Testis (tissue), 3 donors: ENCODE results near the gene UGT2B7. TPM values are rescaled to one million over a fixed set of nuclear protein-coding genes. Genes with fewer than 3 reads are reported as not detected.
"Not testable (repeated sequence)": the region's sequence is repeated elsewhere in the genome, so short reads cannot be mapped to it uniquely, and the experiment has no call there.

ENCODE experiments used
- DNase-seq: peaks from one replicate; pipeline ENCODE4 v3.0.0-alpha.2; 2019
- H3K27ac ChIP-seq, 2 donors: fragments of 200-600 bp; sonication (generic); one replicate each; pipeline ENCODE4 v1.5.1; 2019
- H3K27me3 ChIP-seq: fragments of 200-600 bp; sonication (generic); one replicate; pipeline ENCODE4 v1.5.1; 2019
- H3K36me3 ChIP-seq: fragments of 200-600 bp; sonication (generic); one replicate; pipeline ENCODE4 v1.5.1; 2017; ENCODE audit warnings: low read depth; ENCODE audit errors: missing control alignments
- H3K4me1 ChIP-seq: fragments of 200-600 bp; sonication (generic); one replicate; pipeline ENCODE4 v1.5.1; 2019
- H3K4me3 ChIP-seq, 2 donors: fragments of 200-600 bp; sonication (generic); one replicate each; pipeline ENCODE4 v1.5.1; 2017 to 2019
- H3K9me3 ChIP-seq: fragments of 200-600 bp; sonication (generic); one replicate; pipeline ENCODE4 v1.5.1; 2017
- CTCF ChIP-seq, 3 experiments: fragments of 450-650 bp in 2 of 3; fragments of 200-600 bp in 1 of 3; sonication (generic) in 1 of 3; IDR thresholded peaks; one replicate each; pipeline ENCODE4 v1.5.1; 2016 to 2019; ENCODE audit warnings: antibody characterized with exemption in 3 of 3, mild to moderate bottlenecking in 2 of 3, moderate library complexity in 1 of 3
- POLR2A ChIP-seq: fragments of 450-650 bp; IDR thresholded peaks from one replicate; pipeline ENCODE4 v1.6.1; 2017; ENCODE audit warnings: antibody characterized with exemption, mild to moderate bottlenecking, moderate library complexity
- WGBS, 2 donors: methylation state at CpG; one replicate each; pipeline ENCODE4 v1.1.5; 2018; 5-methylcytosine and 5-hydroxymethylcytosine counted together
- intact Hi-C: fragments of 100-400 bp; cut with DNase I; formaldehyde crosslinking; loops from one replicate; pipeline ENCODE4 v1.15.1; 2023; ENCODE audit warnings: low total_unique reads
- polyA plus RNA-seq: library from polyadenylated mRNA; stranded (reverse); fragments of 350-450 nt; fragmentation: Illumina TruSeq; extraction: RNeasy Lipid Tissue Mini Kit (QIAGEN cat#74804); gene quantifications from one replicate; pipeline ENCODE4 v1.2.3, GENCODE V29; 2014; ENCODE audit warnings: low read depth, low replicate concordance; ENCODE audit not compliant: insufficient read depth
- total RNA-seq, 2 donors: library from RNA; depleted of rRNA; stranded (reverse); fragments of >200 nt; gene quantifications; one replicate each; pipeline ENCODE4 v1.2.3, GENCODE V29; 2016

UGT2B7 gene
- total and polyA plus RNA-seq, 3 donors from 2014 or later, result 0.31 to 1.5 TPM; not detected in 1

- Histone ChIP-seq H3K27ac (no peak overlapping the region), H3K36me3 (no peaks in the 10 kb centered on the region), H3K4me3 (no peak overlapping the region), H3K9me3 (no peaks in the 10 kb centered on the region), H3K27me3 (no peaks in the 10 kb centered on the region), H3K4me1 (no peaks in the 10 kb centered on the region)
- 41 to 60% methylated on average over 2 of the region's 2 CpGs for WGBS, 2 donors
- intact Hi-C loops, result no loop called here
- no peak for TF ChIP-seq POLR2A
- no peak for TF ChIP-seq CTCF (IDR thresholded peaks at IDR 0.05)
- no peak for DNase-seq
Observed at GRCh38 chr4:69095301-69095731, 958 bp upstream of the UGT2B7 start.

GRCh38 chr4:69096810-69097209 is 536 bp downstream of the UGT2B7 start:
- TF ChIP-seq POLR2A (no peak), CTCF (IDR thresholded peaks at IDR 0.05) (no peak)
- H3K36me3 ChIP-seq, result no peaks in the 10 kb centered on the region
- no peak overlapping the region for H3K4me3 ChIP-seq
- intact Hi-C loops, result no loop called here
- H3K4me1 ChIP-seq, result no peaks in the 10 kb centered on the region
- H3K9me3 ChIP-seq, result no peaks in the 10 kb centered on the region
- no peak overlapping the region for H3K27ac ChIP-seq
- no peak for DNase-seq
- WGBS, 2 donors, result 83 to 88% methylated on average over 3 of the region's 3 CpGs
- no peaks in the 10 kb centered on the region for H3K27me3 ChIP-seq

- no peak overlapping the region for H3K27ac ChIP-seq
- WGBS, 2 donors, result 90 to 93% methylated on average over 4 of the region's 4 CpGs
- H3K36me3 ChIP-seq, result no peaks in the 10 kb centered on the region
- H3K27me3 ChIP-seq, result no peaks in the 10 kb centered on the region
- H3K9me3 ChIP-seq, result no peaks in the 10 kb centered on the region
- no peaks in the 10 kb centered on the region for H3K4me1 ChIP-seq
- intact Hi-C loops, result no loop called here
- TF ChIP-seq POLR2A (no peak), CTCF (IDR thresholded peaks at IDR 0.05) (no peak)
- DNase-seq, result no peak
- no peak overlapping the region for H3K4me3 ChIP-seq
Observed at GRCh38 chr4:69098470-69098869, 2.2 kb downstream of the UGT2B7 start.

- no peak overlapping the region for H3K4me3 ChIP-seq
- TF ChIP-seq POLR2A, result no peak
- TF ChIP-seq CTCF (IDR thresholded peaks at IDR 0.05), result no peak
- H3K36me3 ChIP-seq, result no peaks in the 10 kb centered on the region
- intact Hi-C loops, result no loop called here
- no peaks in the 10 kb centered on the region for H3K27me3 ChIP-seq
- no peaks in the 10 kb centered on the region for H3K9me3 ChIP-seq
- no peak overlapping the region for H3K27ac ChIP-seq
- no peak for DNase-seq
- WGBS, 2 donors, result 84 to 93% methylated on average over 4 of the region's 4 CpGs
- H3K4me1 ChIP-seq, result no peaks in the 10 kb centered on the region
Observed at GRCh38 chr4:69099910-69100309, 3.6 kb downstream of the UGT2B7 start.

- H3K4me1 ChIP-seq, H3K36me3 ChIP-seq, intact Hi-C loops, H3K27me3 ChIP-seq, DNase-seq, H3K4me3 ChIP-seq, H3K9me3 ChIP-seq, H3K27ac ChIP-seq: not testable (repeated sequence)
- WGBS, 2 donors, result 79 to 81% methylated on average over 2 of the region's 2 CpGs
Observed at GRCh38 chr4:69102668-69103067, 6.4 kb downstream of the UGT2B7 start.
